ENCODE results near the gene FAM81B.

Gene FAM81B

DNA sequence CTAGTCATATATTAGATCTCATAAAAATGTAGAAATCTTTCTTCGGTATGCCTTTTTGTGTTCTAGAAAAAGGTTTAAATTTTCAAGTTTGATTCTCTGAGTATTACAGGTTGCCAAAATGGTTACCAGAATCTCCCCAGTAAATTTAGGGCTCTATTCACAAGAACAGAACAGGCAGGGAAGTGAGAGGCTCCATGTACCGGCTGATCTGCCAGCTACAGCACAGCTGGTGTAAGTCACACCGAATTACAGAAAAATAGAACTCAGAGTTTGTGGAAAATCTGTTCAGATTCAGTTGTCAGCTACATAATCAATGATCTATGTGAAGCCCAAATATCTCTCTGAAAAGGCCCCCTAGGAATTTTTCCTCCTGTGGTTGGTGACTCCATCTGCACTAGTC is 10.5 kb downstream of the FAM81B start:
- no peak for DNase-seq (ENCODE audit: low read depth, low spot score)

DNA sequence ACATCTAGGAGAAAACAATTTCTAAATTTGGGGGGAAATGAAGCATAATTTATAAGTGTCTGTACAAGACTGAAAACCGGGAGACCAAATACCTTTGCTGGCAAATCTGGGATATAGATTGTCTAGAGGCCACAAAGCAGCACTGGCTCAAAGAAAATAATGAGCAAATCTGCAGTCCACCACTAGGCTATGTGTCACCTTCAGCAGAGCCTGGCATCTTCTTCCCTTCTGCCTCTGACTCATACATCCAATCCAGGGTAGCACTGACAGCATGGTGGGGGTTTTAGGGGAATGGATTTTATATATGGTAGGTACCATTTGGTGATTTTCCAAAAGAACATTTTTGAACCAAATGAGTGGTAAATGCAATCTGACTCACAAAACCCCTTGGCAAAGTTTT is 12.8 kb downstream of the FAM81B start:
- DNase-seq (ENCODE audit: low read depth, low spot score), result peak; percentile 14

GRCh38 chr5:95406426-95407090 is 15.4 kb downstream of the FAM81B start:
- DNase-seq (ENCODE audit: low read depth, low spot score), result peak; percentile 18

DNA sequence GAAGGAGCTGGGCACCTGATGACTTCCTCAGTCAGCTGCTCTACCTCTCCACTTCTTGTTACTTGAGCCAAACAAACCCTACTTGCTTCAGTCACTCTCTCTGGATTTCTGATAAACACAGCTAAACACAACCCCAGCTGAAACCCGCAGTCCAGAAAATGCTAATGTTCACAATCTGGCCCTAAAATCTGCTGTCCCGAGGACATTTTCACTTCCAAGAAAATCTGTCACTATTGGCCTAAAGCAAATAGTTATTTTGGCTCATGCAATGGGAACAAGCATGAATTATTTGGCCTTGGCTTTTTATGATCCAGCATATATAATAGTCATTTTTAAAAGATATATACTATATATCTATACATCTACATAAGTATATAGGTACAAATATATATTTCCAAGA is 19.1 kb downstream of the FAM81B start:
- DNase-seq (ENCODE audit: low read depth, low spot score), result no peak

DNA sequence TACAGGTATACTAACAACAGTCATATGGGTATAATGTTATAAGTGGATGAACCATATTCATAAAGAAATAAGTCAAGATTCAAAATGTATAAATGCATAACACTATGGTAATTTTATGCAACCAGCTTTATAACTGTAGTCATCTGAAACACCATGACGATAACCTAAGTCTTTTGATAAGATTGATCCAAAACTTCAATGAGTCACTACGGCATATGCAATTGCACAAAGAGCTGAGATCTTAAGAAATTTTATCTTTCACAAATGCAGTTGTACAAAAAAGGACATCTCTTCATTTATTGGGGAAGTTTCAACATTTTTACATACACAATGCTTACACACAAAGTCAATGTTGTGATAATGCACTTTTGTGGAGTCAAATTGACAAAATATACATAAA is 20.3 kb downstream of the FAM81B start:
- no peak for DNase-seq (ENCODE audit: low read depth, low spot score)

- DNase-seq (ENCODE audit: low read depth, low spot score), result no peak
These were observed 23.3 kb downstream of the FAM81B start for GRCh38 chr5:95414451-95414850.

- no peak for DNase-seq (ENCODE audit: low read depth, low spot score)
These were observed 26.8 kb downstream of the FAM81B start for GRCh38 chr5:95417971-95418370.

GRCh38 chr5:95422838-95423237 is 31.7 kb downstream of the FAM81B start:
- peak; percentile 27 for DNase-seq (ENCODE audit: low read depth, low spot score)

- DNase-seq (ENCODE audit: low read depth, low spot score), result no peak
These were observed 32.9 kb downstream of the FAM81B start for GRCh38 chr5:95424016-95424415.

DNA sequence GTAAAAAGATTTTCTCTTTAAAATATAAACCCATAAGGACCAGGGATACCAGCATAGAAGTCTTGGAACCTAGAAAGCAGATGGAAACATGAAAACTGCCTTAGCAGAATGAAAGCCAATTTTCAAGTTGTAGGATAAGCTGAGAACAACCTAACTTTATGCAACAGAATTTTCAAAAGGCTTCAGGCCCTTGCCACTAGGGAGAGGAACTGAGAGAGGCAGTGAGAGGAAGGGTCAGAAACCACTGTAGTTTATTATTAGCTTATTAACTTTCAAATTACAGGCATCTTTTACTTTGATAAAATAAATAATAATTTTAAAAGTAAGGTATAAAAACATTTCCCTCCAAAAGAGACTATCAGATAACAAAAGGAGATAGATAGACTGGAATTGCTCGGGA is 33.4 kb downstream of the FAM81B start:
- no peak for DNase-seq (ENCODE audit: low read depth, low spot score)

- no peak for DNase-seq (ENCODE audit: low read depth, low spot score)
These were observed 35.1 kb downstream of the FAM81B start for GRCh38 chr5:95426227-95426626.

DNA sequence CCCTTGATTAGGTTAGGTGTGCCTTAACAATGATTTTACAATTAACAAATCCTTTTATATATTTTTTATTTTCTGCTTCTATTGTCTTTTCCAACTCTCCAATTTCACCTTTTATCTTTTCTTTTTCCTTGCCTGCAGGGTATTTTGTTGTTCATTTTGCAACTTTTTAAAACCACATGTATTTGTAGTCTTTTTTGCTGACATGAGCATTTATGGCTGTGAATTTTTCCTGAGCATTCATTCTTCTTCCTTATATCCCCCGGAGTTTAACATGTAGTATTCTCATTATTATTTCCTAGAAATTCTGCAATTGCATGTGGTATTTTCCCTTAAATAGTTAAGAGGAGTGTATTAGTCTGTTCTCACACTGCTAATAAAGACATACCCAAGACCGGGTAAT is 41.6 kb downstream of the FAM81B start:
- no peak for DNase-seq (ENCODE audit: low read depth, low spot score)

DNA sequence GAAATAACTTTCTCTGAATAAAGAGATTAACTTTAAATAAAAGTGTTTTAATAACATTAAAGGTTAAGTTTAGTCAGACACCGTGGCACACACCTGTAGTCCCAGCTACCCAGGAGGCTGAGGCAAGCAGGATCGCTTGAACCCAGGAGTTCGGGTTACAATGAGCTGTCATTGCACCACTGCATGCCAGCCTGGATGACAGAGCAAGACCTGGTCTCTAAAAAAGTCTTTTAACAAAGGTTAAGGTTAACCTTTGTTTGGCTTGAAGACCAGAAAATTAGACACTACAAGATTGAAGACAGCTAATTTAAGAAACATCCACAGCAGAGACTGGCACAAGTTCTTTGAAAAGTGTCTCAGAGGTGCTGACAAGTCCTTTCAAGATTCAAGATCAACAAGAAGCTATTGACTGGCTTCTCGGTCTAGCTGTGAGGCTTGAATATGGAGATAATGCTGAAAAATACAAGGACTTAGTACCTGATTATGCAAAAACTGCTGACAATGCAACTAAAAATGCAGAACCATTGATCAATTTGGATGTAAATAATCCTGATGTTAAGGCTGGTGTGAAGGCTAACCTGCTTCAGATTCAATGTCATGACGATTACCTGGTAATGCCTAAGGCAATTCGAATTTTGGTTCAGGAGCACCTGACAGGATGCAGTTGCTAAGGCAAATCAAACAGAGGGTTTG is 48.8 kb downstream of the FAM81B start:
- DNase-seq (ENCODE audit: low read depth, low spot score), result no peak

DNA sequence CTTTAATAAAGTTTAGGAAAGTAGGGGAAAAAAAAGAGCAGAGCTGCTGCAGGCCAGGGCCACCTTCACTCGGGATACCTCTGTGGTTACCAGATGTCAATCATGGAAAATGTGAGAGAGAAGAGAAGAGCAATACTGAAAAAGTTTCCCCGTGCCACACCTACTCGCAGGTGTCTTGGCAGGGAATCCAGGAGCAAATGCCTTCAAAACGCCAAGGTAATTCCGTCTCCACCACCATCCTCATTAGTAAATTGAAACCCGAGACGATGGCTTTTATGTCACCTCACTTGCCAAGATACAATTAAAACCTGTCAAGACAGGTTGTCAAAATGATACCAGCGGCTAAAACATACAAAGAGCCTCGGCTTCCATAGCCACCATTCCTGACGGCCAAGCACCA is 49.7 kb downstream of the FAM81B start:
- no peak for DNase-seq (ENCODE audit: low read depth, low spot score)

DNA sequence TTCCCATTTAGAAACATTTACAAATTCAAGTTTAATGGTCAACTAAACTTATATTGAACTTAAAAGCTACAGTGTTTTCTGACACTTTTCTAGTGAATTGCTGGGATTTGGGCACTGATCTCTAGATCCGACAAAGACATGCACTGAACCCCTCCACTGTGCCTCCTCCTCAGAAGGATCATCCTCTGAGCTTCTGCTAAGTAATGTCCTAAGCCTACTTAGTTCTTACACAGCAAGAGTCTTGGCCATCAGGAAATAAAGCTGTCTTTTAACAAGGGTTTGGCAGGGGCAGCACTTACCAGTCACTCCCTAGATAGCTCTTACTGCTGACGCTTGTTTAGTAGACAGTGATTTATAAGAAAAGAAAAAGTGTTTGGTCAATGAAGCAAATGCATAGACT is 50.5 kb downstream of the FAM81B start:
- DNase-seq (ENCODE audit: low read depth, low spot score), result no peak

DNA sequence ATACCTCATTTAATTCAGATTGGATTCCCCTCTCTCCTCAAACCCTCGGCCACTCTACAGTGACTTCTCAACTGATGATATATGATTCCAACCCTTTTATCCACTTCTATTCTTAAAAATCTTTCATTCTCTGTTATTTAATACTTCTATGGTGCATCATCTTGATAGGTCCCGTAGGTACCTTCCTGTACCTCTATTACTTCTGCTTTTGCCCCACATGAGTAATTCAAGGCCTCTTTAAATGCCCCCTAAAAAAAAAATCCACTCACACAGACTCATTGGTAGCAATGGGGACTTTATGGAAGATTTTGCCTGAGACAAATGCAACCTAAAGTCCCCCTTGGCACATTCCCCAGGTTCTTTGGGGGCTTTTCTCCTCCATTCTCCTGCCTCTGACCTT is 54.3 kb downstream of the FAM81B start:
- DNase-seq (ENCODE audit: low read depth, low spot score), result no peak

- DNase-seq (ENCODE audit: low read depth, low spot score), result peak; percentile 88
These were observed 54.8 kb downstream of the FAM81B start for GRCh38 chr5:95445995-95446394.

GRCh38 chr5:95446560-95447221 is 55.5 kb downstream of the FAM81B start:
- DNase-seq (ENCODE audit: low read depth, low spot score), result peak; percentile 65

GRCh38 chr5:95447961-95448360 is 56.8 kb downstream of the FAM81B start:
- DNase-seq (ENCODE audit: low read depth, low spot score), result no peak

DNA sequence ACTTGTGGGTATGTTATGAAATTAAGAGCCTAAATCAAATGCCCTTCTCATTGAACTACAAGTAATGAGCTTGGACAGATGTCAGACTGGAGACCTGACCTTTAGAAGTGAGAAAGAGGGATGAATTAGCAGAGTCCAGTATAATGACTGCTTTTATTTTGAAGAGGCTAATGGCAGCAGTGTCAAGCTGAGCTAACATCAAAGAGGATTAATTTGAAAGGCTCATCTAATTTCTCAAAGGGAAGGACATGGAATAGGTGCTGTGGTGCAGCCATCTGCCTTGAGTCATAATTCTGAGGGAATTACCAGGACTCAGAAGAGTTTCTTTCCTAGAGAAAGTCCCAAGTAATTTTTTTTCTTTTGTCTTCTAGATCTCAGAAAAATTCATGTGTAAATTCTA is 57.6 kb downstream of the FAM81B start:
- no peak for DNase-seq (ENCODE audit: low read depth, low spot score)

DNA sequence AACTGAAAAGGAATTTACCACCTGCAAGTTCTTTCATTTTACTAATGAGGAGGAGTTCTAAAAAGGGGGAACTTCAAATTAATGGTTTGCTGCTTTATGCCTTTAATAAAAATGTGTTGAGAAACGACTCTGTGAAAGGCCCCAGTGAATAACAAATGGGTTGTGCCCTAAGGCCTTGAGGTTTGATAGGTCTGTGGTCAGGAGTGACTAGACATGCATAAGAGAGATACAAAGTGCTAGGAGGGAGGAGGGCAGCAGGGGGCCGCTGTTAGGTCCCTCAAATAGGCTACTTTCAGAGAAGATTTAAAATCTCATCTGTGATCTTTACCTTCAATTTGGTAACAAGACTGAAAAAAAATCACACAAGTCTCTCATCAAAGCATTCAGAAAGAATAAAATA is 58.3 kb downstream of the FAM81B start:
- no peak for DNase-seq (ENCODE audit: low read depth, low spot score)

DNA sequence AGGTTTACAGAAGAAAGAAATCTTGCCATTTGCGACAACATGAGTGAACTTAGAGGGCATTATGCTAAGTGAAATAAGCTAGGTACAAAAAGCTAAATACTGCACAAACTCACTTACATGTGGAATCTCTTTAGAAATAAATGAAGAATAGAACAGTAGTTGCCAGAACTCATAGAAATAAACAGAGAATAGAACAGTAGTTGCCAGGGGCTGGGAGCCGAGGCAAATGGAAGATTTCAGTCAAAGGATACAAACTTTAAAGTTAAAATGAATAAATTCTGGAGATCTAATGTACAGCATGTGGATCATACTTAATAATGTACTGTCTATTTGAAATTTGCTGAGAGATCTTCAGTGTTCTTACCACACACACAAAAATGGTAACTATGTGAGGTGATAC is 63.4 kb downstream of the FAM81B start:
- no peak for DNase-seq (ENCODE audit: low read depth, low spot score)

DNA sequence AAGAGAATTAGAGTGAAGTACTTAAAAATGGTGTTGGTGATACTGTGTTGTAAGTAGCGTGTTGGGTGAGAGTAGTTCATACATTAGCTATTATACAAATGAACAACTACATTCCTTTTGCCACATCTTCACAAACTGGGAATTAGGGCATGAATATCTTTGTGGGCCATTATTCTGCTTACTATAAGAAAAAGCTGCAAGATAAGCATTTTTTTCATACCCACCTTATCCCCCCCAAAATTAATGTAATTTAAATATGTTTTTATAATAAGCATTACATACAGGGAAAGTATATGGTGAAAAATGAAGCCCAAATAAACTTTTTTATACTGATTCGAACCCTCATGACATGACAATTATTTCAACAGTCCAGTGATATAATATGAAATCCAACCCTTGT is 69.5 kb downstream of the FAM81B start:
- no peak for DNase-seq (ENCODE audit: low read depth, low spot score)
